Liver (tissue), 9 donors: ENCODE measurements around the gene PARL. TPM values are rescaled to one million over a fixed set of nuclear protein-coding genes. Genes with fewer than 3 reads are reported as not detected.

Experiments used
- DNase-seq: peaks from one replicate; pipeline ENCODE4 v3.0.0-alpha.2; 2017; ENCODE audit warnings: low spot score
- H3K27ac ChIP-seq, 2 donors: one replicate each; pipeline ENCODE4 v1.7.0; 2013; ENCODE audit warnings: inconsistent platforms in 2 of 2, low read length in 2 of 2, control low read depth in 1 of 2, low read depth in 1 of 2, mild to moderate bottlenecking in 1 of 2
- H3K27me3 ChIP-seq, 4 donors: one replicate each; pipeline versions ENCODE4 v1.6.1 to v1.7.0; 2013; ENCODE audit warnings: low read length in 3 of 4, inconsistent platforms in 1 of 4, mild to moderate bottlenecking in 1 of 4, moderate library complexity in 1 of 4; ENCODE audit not compliant: control insufficient read depth in 4 of 4, insufficient read depth in 4 of 4
- H3K36me3 ChIP-seq, 4 donors: one replicate each; pipeline versions ENCODE4 v1.6.1 to v1.7.0; 2013; ENCODE audit warnings: low read length in 3 of 4, mild to moderate bottlenecking in 3 of 4, low read depth in 1 of 4, moderate library complexity in 1 of 4; ENCODE audit not compliant: control insufficient read depth in 4 of 4, insufficient read depth in 3 of 4
- H3K4me1 ChIP-seq, 4 donors: one replicate each; pipeline versions ENCODE4 v1.6.1 to v1.7.0; 2013; ENCODE audit warnings: low read length in 3 of 4, mild to moderate bottlenecking in 3 of 4, moderate library complexity in 1 of 4; ENCODE audit not compliant: control insufficient read depth in 4 of 4, insufficient read depth in 4 of 4
- H3K4me3 ChIP-seq, 3 donors: one replicate each; pipeline versions ENCODE4 v1.6.1 to v1.7.0; 2013; ENCODE audit warnings: low read length in 3 of 3, control low read depth in 1 of 3, low read depth in 1 of 3, mild to moderate bottlenecking in 1 of 3
- H3K9ac ChIP-seq, 2 donors: one replicate each; pipeline ENCODE4 v1.7.0; 2013; ENCODE audit warnings: low read length in 2 of 2, mild to moderate bottlenecking in 2 of 2, moderate library complexity in 2 of 2, control low read depth in 1 of 2, low read depth in 1 of 2
- H3K9me3 ChIP-seq, 4 donors: one replicate each; pipeline versions ENCODE4 v1.6.1 to v1.7.0; 2013; ENCODE audit warnings: low read length in 3 of 4; ENCODE audit not compliant: control insufficient read depth in 4 of 4
- CTCF ChIP-seq: fragments of 150-350 bp; IDR thresholded peaks from 2 replicates; pipeline ENCODE4 v1.5.1; 2017; ENCODE audit warnings: improper control_type of control experiment, low read depth, low read length; ENCODE audit not compliant: missing input control
- EGR1 ChIP-seq, 2 donors: IDR thresholded peaks; 2 replicates each; pipeline ENCODE4 v1.6.1; 2016 to 2018; ENCODE audit warnings: antibody characterized with exemption in 2 of 2, low read depth in 2 of 2
- FOXA1 ChIP-seq: IDR thresholded peaks from 2 replicates; pipeline ENCODE4 v1.6.1; 2016; ENCODE audit warnings: antibody characterized with exemption
- GABPA ChIP-seq, 2 donors: IDR thresholded peaks in 1 of 2; conservative IDR thresholded peaks in 1 of 2; 2 replicates each; pipeline ENCODE4 v1.6.1; 2016; ENCODE audit warnings: antibody characterized with exemption in 2 of 2, mild to moderate bottlenecking in 1 of 2, moderate library complexity in 1 of 2
- HNF4A ChIP-seq, 2 donors: conservative IDR thresholded peaks; 2 replicates each; pipeline ENCODE4 v1.6.1; 2016; ENCODE audit warnings: antibody characterized with exemption in 2 of 2, mild to moderate bottlenecking in 2 of 2
- HNF4G ChIP-seq: IDR thresholded peaks from 2 replicates; pipeline ENCODE4 v1.6.1; 2016; ENCODE audit warnings: antibody characterized with exemption
- JUND ChIP-seq, 2 donors: IDR thresholded peaks; 2 replicates each; pipeline ENCODE4 v1.6.1; 2016; ENCODE audit warnings: antibody characterized with exemption in 2 of 2
- NR2F2 ChIP-seq: IDR thresholded peaks from 2 replicates; pipeline ENCODE4 v1.6.1; 2016; ENCODE audit warnings: antibody characterized with exemption
- RAD21 ChIP-seq, 2 donors: IDR thresholded peaks; 2 replicates each; pipeline ENCODE4 v1.6.1; 2016; ENCODE audit warnings: antibody characterized with exemption in 2 of 2, mild to moderate bottlenecking in 2 of 2
- RXRA ChIP-seq, 2 donors: IDR thresholded peaks; 2 replicates each; pipeline ENCODE4 v1.6.1; 2017 to 2018; ENCODE audit warnings: antibody characterized with exemption in 2 of 2, mild to moderate bottlenecking in 1 of 2
- SP1 ChIP-seq: IDR thresholded peaks from 2 replicates; pipeline ENCODE4 v1.6.1; 2018; ENCODE audit warnings: antibody characterized with exemption, mild to moderate bottlenecking
- TAF1 ChIP-seq: conservative IDR thresholded peaks from 2 replicates; pipeline ENCODE4 v1.6.1; 2016; ENCODE audit warnings: antibody characterized with exemption, mild to moderate bottlenecking
- WGBS: extraction: QIAGEN DNeasy Blood & Tissue Kit; methylation state at CpG from one replicate; pipeline ENCODE4 v1.1.7; 2013; 5-methylcytosine and 5-hydroxymethylcytosine counted together
- polyA plus RNA-seq, 2 donors: library from polyadenylated mRNA; stranded (reverse) in 1 of 2; unstranded in 1 of 2; fragments of 200-250 nt in 1 of 2; fragments of >200 nt in 1 of 2; fragmentation: Nextera tagmentation in 1 of 2; extraction: Ambion mirVana in 1 of 2; gene quantifications; one replicate each; pipeline versions ENCODE4 v1.2.1 to v1.2.3, GENCODE V29; 2013 to 2015
- total RNA-seq, 2 donors: library from RNA; depleted of rRNA; stranded (reverse); fragments of >200 nt; gene quantifications; one replicate each; pipeline ENCODE4 v1.2.3, GENCODE V29; 2014
- TF ChIP-seq, protein P1 (sequence below): IDR thresholded peaks from 2 replicates; pipeline ENCODE4 v1.6.1; 2016; ENCODE audit warnings: antibody characterized with exemption
- TF ChIP-seq, protein P2 (sequence below): IDR thresholded peaks from 2 replicates; pipeline ENCODE4 v1.6.1; 2016; ENCODE audit warnings: antibody characterized with exemption
- donor health status: healthy.
- donor health status: healthy.
- donor health status: healthy.
- donor health status: healthy.
- donor health status: healthy.

PARL gene
- total and polyA plus RNA-seq, 4 donors, result 16.1 to 32.7 (median 22.1) TPM

DNA sequence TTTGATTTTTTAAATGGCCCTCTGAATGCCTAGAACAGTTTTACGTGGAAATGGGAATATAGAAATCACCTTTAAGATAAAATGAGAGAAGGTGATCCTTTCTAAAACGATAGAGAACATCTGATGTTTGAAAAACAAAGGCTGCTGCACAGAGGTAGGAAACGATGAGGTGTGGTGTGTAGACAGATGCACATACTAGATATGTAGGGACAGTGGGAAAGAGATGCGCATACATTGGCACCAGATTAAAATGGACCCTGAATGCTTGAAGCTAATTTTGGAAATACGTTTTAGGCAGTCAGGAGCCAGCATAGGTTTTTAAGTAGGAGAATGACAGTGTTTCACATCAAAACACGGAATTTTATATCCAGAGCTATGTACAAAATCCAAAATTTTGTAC is 88.3 kb downstream of the PARL start:
- 87% methylated on average over 6 of the region's 6 CpGs for WGBS

GRCh38 chr3:183794452-183794851 is 90.2 kb downstream of the PARL start:
- Histone ChIP-seq H3K27ac (no peak overlapping the region), H3K36me3 (peaks cover 5 to 22% (median 13%) of the 10 kb centered on the region in 4 donors), H3K4me3 (no peak overlapping the region), H3K9ac (no peak overlapping the region), H3K9me3 (no peaks in the 10 kb centered on the region), H3K4me1 (no peaks in the 10 kb centered on the region), H3K27me3 (no peaks in the 10 kb centered on the region)
- no peak for DNase-seq
- TF ChIP-seq SP1, result no peak
- TF ChIP-seq RAD21 (IDR thresholded peaks at IDR 0.05), result no peak
- TF ChIP-seq, protein P1, sequence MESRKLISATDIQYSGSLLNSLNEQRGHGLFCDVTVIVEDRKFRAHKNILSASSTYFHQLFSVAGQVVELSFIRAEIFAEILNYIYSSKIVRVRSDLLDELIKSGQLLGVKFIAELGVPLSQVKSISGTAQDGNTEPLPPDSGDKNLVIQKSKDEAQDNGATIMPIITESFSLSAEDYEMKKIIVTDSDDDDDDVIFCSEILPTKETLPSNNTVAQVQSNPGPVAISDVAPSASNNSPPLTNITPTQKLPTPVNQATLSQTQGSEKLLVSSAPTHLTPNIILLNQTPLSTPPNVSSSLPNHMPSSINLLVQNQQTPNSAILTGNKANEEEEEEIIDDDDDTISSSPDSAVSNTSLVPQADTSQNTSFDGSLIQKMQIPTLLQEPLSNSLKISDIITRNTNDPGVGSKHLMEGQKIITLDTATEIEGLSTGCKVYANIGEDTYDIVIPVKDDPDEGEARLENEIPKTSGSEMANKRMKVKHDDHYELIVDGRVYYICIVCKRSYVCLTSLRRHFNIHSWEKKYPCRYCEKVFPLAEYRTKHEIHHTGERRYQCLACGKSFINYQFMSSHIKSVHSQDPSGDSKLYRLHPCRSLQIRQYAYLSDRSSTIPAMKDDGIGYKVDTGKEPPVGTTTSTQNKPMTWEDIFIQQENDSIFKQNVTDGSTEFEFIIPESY, result no peak
- TF ChIP-seq NR2F2, result no peak
- TF ChIP-seq, protein P2, sequence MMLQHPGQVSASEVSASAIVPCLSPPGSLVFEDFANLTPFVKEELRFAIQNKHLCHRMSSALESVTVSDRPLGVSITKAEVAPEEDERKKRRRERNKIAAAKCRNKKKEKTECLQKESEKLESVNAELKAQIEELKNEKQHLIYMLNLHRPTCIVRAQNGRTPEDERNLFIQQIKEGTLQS, result no peak
- no peak for TF ChIP-seq RXRA (IDR thresholded peaks at IDR 0.05)
- no peak for TF ChIP-seq GABPA (IDR thresholded peaks at IDR 0.05 in 1 of 2, conservative IDR thresholded peaks at IDR 0.05 in 1 of 2)
- WGBS, result 96% methylated on average over 4 of the region's 4 CpGs

More for the DNA sequence above, 88.3 kb downstream of the PARL start:
- H3K4me3 ChIP-seq, result no peak overlapping the region
- H3K9me3 ChIP-seq, result no peaks in the 10 kb centered on the region
- no peaks in the 10 kb centered on the region for H3K27me3 ChIP-seq
- no peak overlapping the region for H3K27ac ChIP-seq
- DNase-seq, result no peak
- H3K9ac ChIP-seq, result no peak overlapping the region
- H3K4me1 ChIP-seq, result no peaks in the 10 kb centered on the region
- peaks cover 4 to 28% (median 10%) of the 10 kb centered on the region in 4 donors for H3K36me3 ChIP-seq
- TF ChIP-seq SP1 (no peak), EGR1 (IDR thresholded peaks at IDR 0.05; ENCODE audit: low read depth in 2 of 2) (no peak), CTCF (no peak), FOXA1 (no peak), RXRA (IDR thresholded peaks at IDR 0.05) (no peak), GABPA (IDR thresholded peaks at IDR 0.05 in 1 of 2, conservative IDR thresholded peaks at IDR 0.05 in 1 of 2) (no peak), JUND (IDR thresholded peaks at IDR 0.05) (no peak), HNF4A (conservative IDR thresholded peaks at IDR 0.05) (no peak), HNF4G (no peak)

DNA sequence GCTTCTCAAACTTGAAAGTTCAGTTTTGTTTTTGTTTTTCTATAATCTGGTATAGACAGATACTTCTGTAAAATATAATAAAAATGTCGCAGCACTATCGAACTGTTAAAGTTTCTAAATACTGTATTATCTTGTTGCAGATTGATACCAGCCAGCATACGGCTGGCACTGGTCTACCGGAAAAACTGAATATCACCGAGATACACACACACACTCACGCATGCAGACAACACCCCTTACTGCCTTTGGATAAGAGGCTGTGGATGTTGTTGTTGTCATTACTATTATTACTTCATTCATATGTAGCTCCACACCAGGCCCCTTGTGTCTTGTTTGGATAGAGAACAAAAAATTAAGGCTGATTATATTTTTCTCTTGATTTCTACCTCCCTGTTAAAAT is 91.7 kb downstream of the PARL start:
- Histone ChIP-seq H3K27me3 (no peaks in the 10 kb centered on the region), H3K9me3 (no peaks in the 10 kb centered on the region), H3K27ac (no peak overlapping the region), H3K4me1 (no peaks in the 10 kb centered on the region), H3K4me3 (no peak overlapping the region), H3K9ac (no peak overlapping the region), H3K36me3 (peaks cover 2 to 13% (median 12%) of the 10 kb centered on the region in 4 donors)
- TF ChIP-seq, protein P1, result no peak
- no peak for TF ChIP-seq FOXA1
- TF ChIP-seq TAF1, result no peak
- TF ChIP-seq RXRA (IDR thresholded peaks at IDR 0.05), result no peak
- TF ChIP-seq RAD21 (IDR thresholded peaks at IDR 0.05), result no peak
- no peak for TF ChIP-seq EGR1 (IDR thresholded peaks at IDR 0.05; ENCODE audit: low read depth in 2 of 2)
- TF ChIP-seq, protein P2, result no peak
- DNase-seq, result no peak
- WGBS, result 98% methylated on average over 6 of the region's 6 CpGs
